Testis (tissue), 3 donors: Measurements from ENCODE around the gene METTL17. TPM values are rescaled to one million over a fixed set of nuclear protein-coding genes. Genes with fewer than 3 reads are reported as not detected.

Experiments used
- DNase-seq: peaks from one replicate; pipeline ENCODE4 v3.0.0-alpha.2; 2019
- H3K27ac ChIP-seq, 2 donors: fragments of 200-600 bp; sonication (generic); one replicate each; pipeline ENCODE4 v1.5.1; 2019
- H3K27me3 ChIP-seq: fragments of 200-600 bp; sonication (generic); one replicate; pipeline ENCODE4 v1.5.1; 2019
- H3K36me3 ChIP-seq: fragments of 200-600 bp; sonication (generic); one replicate; pipeline ENCODE4 v1.5.1; 2017; ENCODE audit warnings: low read depth; ENCODE audit errors: missing control alignments
- H3K4me1 ChIP-seq: fragments of 200-600 bp; sonication (generic); one replicate; pipeline ENCODE4 v1.5.1; 2019
- H3K4me3 ChIP-seq, 2 donors: fragments of 200-600 bp; sonication (generic); one replicate each; pipeline ENCODE4 v1.5.1; 2017 to 2019
- H3K9me3 ChIP-seq: fragments of 200-600 bp; sonication (generic); one replicate; pipeline ENCODE4 v1.5.1; 2017
- POLR2A ChIP-seq: fragments of 450-650 bp; IDR thresholded peaks from one replicate; pipeline ENCODE4 v1.6.1; 2017; ENCODE audit warnings: antibody characterized with exemption, mild to moderate bottlenecking, moderate library complexity
- WGBS, 2 donors: methylation state at CpG; one replicate each; pipeline ENCODE4 v1.1.5; 2018; 5-methylcytosine and 5-hydroxymethylcytosine counted together
- intact Hi-C: fragments of 100-400 bp; cut with DNase I; formaldehyde crosslinking; loops from one replicate; pipeline ENCODE4 v1.15.1; 2023; ENCODE audit warnings: low total_unique reads
- microRNA-seq, 2 donors: library from miRNA; unstranded; fragments of <30 nt; microRNA quantifications; one replicate each; pipeline ENCODE4, GENCODE V29; 2016; ENCODE audit warnings: borderline number of aligned reads in 2 of 2, borderline replicate concordance in 1 of 2
- polyA plus RNA-seq: library from polyadenylated mRNA; stranded (reverse); fragments of 350-450 nt; fragmentation: Illumina TruSeq; extraction: RNeasy Lipid Tissue Mini Kit (QIAGEN cat#74804); gene quantifications from one replicate; pipeline ENCODE4 v1.2.3, GENCODE V29; 2014; ENCODE audit warnings: low read depth, low replicate concordance; ENCODE audit not compliant: insufficient read depth
- small RNA-seq, 2 donors: library from RNA; depleted of rRNA; stranded (forward); fragments of <200 nt; gene quantifications; one replicate each; pipeline ENCODE3, GENCODE V24; 2016
- total RNA-seq, 2 donors: library from RNA; depleted of rRNA; stranded (reverse); fragments of >200 nt; gene quantifications; one replicate each; pipeline ENCODE4 v1.2.3, GENCODE V29; 2016
- TF ChIP-seq, protein P1 (sequence below), 3 experiments: fragments of 450-650 bp in 2 of 3; fragments of 200-600 bp in 1 of 3; sonication (generic) in 1 of 3; IDR thresholded peaks; one replicate each; pipeline ENCODE4 v1.5.1; 2016 to 2019; ENCODE audit warnings: antibody characterized with exemption in 3 of 3, mild to moderate bottlenecking in 2 of 3, moderate library complexity in 1 of 3

Gene METTL17
- total and polyA plus RNA-seq, 3 donors from 2014 or later = 68.9 to 93.4 (median 93.2) TPM

DNA sequence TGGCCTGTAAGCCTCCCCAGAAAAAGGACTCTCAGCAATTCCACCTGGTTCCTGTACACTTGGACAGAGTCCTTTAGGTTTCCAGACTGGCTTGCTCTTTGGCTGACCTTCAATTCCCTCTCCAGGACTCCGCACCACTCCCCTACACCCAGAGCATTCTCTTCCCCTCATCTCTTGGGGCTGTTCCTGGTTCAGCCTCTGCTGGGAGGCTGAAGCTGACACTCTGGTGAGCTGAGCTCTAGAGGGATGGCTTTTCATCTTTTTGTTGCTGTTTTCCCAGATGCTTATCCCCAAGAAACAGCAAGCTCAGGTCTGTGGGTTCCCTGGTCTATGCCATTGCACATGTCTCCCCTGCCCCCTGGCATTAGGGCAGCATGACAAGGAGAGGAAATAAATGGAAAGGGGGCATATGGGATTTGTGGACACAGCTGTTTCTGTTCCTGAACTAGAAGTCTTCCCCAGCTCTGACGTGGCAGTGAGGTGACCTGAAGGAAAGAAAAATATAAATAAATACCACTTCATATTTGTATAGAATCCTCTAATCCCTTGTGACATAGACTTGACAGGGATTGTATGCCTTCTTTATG is 53.7 kb downstream of the METTL17 start:
- Histone ChIP-seq H3K4me3 (no peak overlapping the region), H3K9me3 (no peaks in the 10 kb centered on the region), H3K36me3 (no peaks in the 10 kb centered on the region), H3K4me1 (peaks cover 13% of the 10 kb centered on the region), H3K27me3 (no peaks in the 10 kb centered on the region), H3K27ac (no peak overlapping the region)
- TF ChIP-seq, protein P1, sequence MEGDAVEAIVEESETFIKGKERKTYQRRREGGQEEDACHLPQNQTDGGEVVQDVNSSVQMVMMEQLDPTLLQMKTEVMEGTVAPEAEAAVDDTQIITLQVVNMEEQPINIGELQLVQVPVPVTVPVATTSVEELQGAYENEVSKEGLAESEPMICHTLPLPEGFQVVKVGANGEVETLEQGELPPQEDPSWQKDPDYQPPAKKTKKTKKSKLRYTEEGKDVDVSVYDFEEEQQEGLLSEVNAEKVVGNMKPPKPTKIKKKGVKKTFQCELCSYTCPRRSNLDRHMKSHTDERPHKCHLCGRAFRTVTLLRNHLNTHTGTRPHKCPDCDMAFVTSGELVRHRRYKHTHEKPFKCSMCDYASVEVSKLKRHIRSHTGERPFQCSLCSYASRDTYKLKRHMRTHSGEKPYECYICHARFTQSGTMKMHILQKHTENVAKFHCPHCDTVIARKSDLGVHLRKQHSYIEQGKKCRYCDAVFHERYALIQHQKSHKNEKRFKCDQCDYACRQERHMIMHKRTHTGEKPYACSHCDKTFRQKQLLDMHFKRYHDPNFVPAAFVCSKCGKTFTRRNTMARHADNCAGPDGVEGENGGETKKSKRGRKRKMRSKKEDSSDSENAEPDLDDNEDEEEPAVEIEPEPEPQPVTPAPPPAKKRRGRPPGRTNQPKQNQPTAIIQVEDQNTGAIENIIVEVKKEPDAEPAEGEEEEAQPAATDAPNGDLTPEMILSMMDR (IDR thresholded peaks at IDR 0.05) = no peak
- no peak for TF ChIP-seq POLR2A
- DNase-seq = no peak
- intact Hi-C loops = no loop called here
- WGBS, 2 donors = 51 to 63% methylated on average over 2 of the region's 2 CpGs

DNA sequence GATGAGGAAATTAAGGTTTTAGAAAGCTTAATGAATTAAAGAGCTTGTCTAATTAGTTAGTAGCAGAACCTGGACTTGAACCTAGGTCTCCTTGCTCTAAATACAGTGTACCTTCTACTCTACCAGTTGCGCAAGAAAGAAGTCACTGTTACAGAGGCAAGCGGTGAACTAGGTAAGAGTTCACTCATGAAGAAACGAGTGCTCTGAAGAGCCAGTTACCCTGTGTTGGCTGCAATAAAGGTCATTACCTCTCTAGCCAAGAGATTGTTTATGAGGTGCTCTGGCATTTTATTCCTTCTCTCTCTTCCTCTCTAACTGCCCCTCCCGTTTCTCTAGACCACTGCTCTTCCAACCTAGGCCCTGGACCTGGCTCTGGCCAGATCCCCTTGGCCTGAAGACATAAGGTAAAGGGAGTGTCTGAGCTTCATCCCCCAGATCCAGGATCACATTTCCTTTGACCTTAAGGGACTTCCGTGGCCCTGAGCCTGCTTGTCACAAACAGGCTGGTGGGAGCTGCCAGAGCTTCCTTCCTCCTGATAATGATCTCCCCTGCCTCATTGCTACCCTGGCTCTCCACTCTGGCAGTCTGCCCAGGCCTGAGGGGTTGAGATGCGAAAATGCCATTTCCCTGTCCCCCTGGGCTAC is 54.3 kb downstream of the METTL17 start:
- intact Hi-C loops = no loop called here
- Histone ChIP-seq H3K27ac (no peak overlapping the region), H3K4me3 (no peak overlapping the region), H3K9me3 (no peaks in the 10 kb centered on the region), H3K27me3 (no peaks in the 10 kb centered on the region), H3K36me3 (no peaks in the 10 kb centered on the region), H3K4me1 (peaks cover 16% of the 10 kb centered on the region)
- TF ChIP-seq, protein P1 (IDR thresholded peaks at IDR 0.05) = no peak
- TF ChIP-seq POLR2A = no peak
- WGBS, 2 donors = 65 to 69% methylated on average over 6 of the region's 6 CpGs
- DNase-seq = no peak

Small RNA genes within 50 kb of the gene (microRNA-seq; reads per million reads assigned to microRNA genes)
- gene MIR6717 = 0 reads per million in 2 donors

Small RNA genes within 50 kb of the gene (small RNA-seq; reads per million reads assigned to genes)
- 0 reads per million in 2 donors for gene RN7SL189P

Other genes starting within 250 kb of the METTL17 start
- under 1 TPM in 1 of 2 donors, not detected in 1; 0.39 TPM for gene EDDM3A, start 244.1 kb upstream of the METTL17 start, total RNA-seq
- gene EDDM3A, start 244.1 kb upstream of the METTL17 start, polyA plus RNA-seq = 1.9 TPM
- gene EDDM3B, start 221.6 kb upstream of the METTL17 start, total RNA-seq = not detected
- gene EDDM3B, start 221.6 kb upstream of the METTL17 start, polyA plus RNA-seq = not detected
- gene RNASE6, start 208.7 kb upstream of the METTL17 start, total RNA-seq = 1 to 10 TPM in 1 of 2 donors, under 1 TPM in 1; 0.71 to 7.4 TPM
- gene RNASE6, start 208.7 kb upstream of the METTL17 start, polyA plus RNA-seq = 11.0 TPM
- 1,000 to 10,000 TPM; 2,192 to 2,939 TPM for gene RNASE1, start 187.1 kb upstream of the METTL17 start, total RNA-seq
- gene RNASE1, start 187.1 kb upstream of the METTL17 start, polyA plus RNA-seq = 1,880 TPM
- under 1 TPM; 0.50 to 0.63 TPM for gene RNASE3, start 98.6 kb upstream of the METTL17 start, total RNA-seq
- gene RNASE3, start 98.6 kb upstream of the METTL17 start, polyA plus RNA-seq = 1.4 TPM
- gene RNASE2, start 34.5 kb upstream of the METTL17 start, total RNA-seq = not detected
- 0.65 TPM for gene RNASE2, start 34.5 kb upstream of the METTL17 start, polyA plus RNA-seq
- gene SLC39A2, start 9.3 kb downstream of the METTL17 start, total RNA-seq = under 1 TPM; 0.24 to 0.31 TPM
- gene SLC39A2, start 9.3 kb downstream of the METTL17 start, polyA plus RNA-seq = not detected
- 100 to 1,000 TPM in 1 of 2 donors, 10 to 100 TPM in 1; 98.4 to 106 TPM for gene NDRG2, start 35.1 kb downstream of the METTL17 start, total RNA-seq
- gene NDRG2, start 35.1 kb downstream of the METTL17 start, polyA plus RNA-seq = 85.6 TPM
- gene TPPP2, start 40.2 kb downstream of the METTL17 start, total RNA-seq = 100 to 1,000 TPM in 1 of 2 donors, 10 to 100 TPM in 1; 94.3 to 201 TPM
- gene TPPP2, start 40.2 kb downstream of the METTL17 start, polyA plus RNA-seq = 490 TPM
- gene RNASE13, start 44.8 kb downstream of the METTL17 start, total RNA-seq = not detected
- not detected for gene RNASE13, start 44.8 kb downstream of the METTL17 start, polyA plus RNA-seq
- gene RNASE7, start 52.4 kb downstream of the METTL17 start, total RNA-seq = under 1 TPM; 0.43 to 0.55 TPM
- gene RNASE7, start 52.4 kb downstream of the METTL17 start, polyA plus RNA-seq = 0.24 TPM
- not detected for gene RNASE8, start 67.8 kb downstream of the METTL17 start, total RNA-seq
- gene RNASE8, start 67.8 kb downstream of the METTL17 start, polyA plus RNA-seq = not detected
- gene ARHGEF40, start 80.3 kb downstream of the METTL17 start, total RNA-seq = 10 to 100 TPM; 30.5 to 36.9 TPM
- gene ARHGEF40, start 80.3 kb downstream of the METTL17 start, polyA plus RNA-seq = 22.0 TPM
- 10 to 100 TPM; 42.8 to 64.8 TPM for gene ZNF219, start 108.7 kb downstream of the METTL17 start, total RNA-seq
- gene ZNF219, start 108.7 kb downstream of the METTL17 start, polyA plus RNA-seq = 17.7 TPM
- gene TMEM253, start 111.1 kb downstream of the METTL17 start, total RNA-seq = under 1 TPM in 1 of 2 donors, not detected in 1; 0.50 TPM
- 0.65 TPM for gene TMEM253, start 111.1 kb downstream of the METTL17 start, polyA plus RNA-seq
- gene OR5AU1, start 166.1 kb downstream of the METTL17 start, total RNA-seq = under 1 TPM in 1 of 2 donors, not detected in 1; 0.43 TPM
- not detected for gene OR5AU1, start 166.1 kb downstream of the METTL17 start, polyA plus RNA-seq